GM12878 (cell line): Measurements from ENCODE around the gene HSPB8. TPM values are rescaled to one million over a fixed set of nuclear protein-coding genes. Genes with fewer than 3 reads are reported as not detected.

ENCODE experiments used
- ATAC-seq: fragments of 200-7000 bp; cut with Tn5 transposase; 3 replicates; pipeline ENCODE4 v1.9.1; 2020; ENCODE audit warnings: mild to moderate bottlenecking, moderate library complexity
- BruUV-seq: library from RNA; stranded (reverse); fragments of 400-500 nt; replicated peaks from 2 replicates; lab custom pipeline; 2021; lab: Mats Ljungman, UMichigan
- CTCF ChIA-PET: fragments of 300-600 bp; sonication (Branson Sonifier 250); formaldehyde crosslinking; extraction: SDS; loops from one replicate; lab custom pipeline; 2021; ENCODE audit warnings: inconsistent platforms; lab: Yijun Ruan, JAX
- POLR2A ChIA-PET: fragments of 350-600 bp; formaldehyde crosslinking; extraction: SDS; loops from one replicate; lab custom pipeline; 2021; ENCODE audit warnings: inconsistent platforms; lab: Charles Lee
- RAD21 ChIA-PET: fragments of 300-600 bp; sonication (Branson Sonifier 250); formaldehyde crosslinking; loops from one replicate; lab custom pipeline; 2023; ENCODE audit warnings: antibody characterized with exemption; ENCODE audit not compliant: unreplicated experiment; lab: Charles Lee
- SMC1A ChIA-PET: fragments of 300-600 bp; sonication (Branson Sonifier 250); formaldehyde crosslinking; loops from one replicate; lab custom pipeline; 2023; ENCODE audit not compliant: unreplicated experiment, uncharacterized antibody; lab: Charles Lee
- DNase-seq: peaks from one replicate; pipeline ENCODE4 v3.0.0-alpha.2; 2011; ENCODE audit warnings: low read depth, low spot score
- FAIRE-seq: peaks from 3 replicates; lab custom pipeline; 2011; peaks lifted over from hg19 to GRCh38; lab: Jason Lieb, UNC
- H2AFZ ChIP-seq: 2 replicates; pipeline ENCODE4 v1.6.0; 2011; ENCODE audit warnings: low read depth, low read length, control low read depth; ENCODE audit not compliant: control insufficient read depth
- H3K27ac ChIP-seq: 2 replicates; pipeline ENCODE4 v1.5.1; 2011; ENCODE audit warnings: control low read depth; ENCODE audit not compliant: control insufficient read depth, insufficient read depth
- H3K27me3 ChIP-seq, 2 experiments: replicated peaks in 1 of 2; 2 replicates each; pipeline versions ENCODE4 v1.6.0 to v1.6.1; 2011; ENCODE audit warnings: low read length in 1 of 2; ENCODE audit not compliant: control insufficient read depth in 2 of 2, insufficient read depth in 2 of 2
- H3K36me3 ChIP-seq, 2 experiments: 2 replicates each; pipeline ENCODE4 v1.5.1; 2011; ENCODE audit warnings: low read length in 1 of 2; ENCODE audit not compliant: control insufficient read depth in 2 of 2, insufficient read depth in 2 of 2
- H3K4me1 ChIP-seq: 2 replicates; pipeline ENCODE4 v1.6.1; 2011; ENCODE audit warnings: mild to moderate bottlenecking, low read length, moderate library complexity, mixed read lengths; ENCODE audit not compliant: control insufficient read depth, insufficient read depth
- H3K4me2 ChIP-seq: 2 replicates; pipeline ENCODE4 v1.6.0; 2011; ENCODE audit warnings: control low read depth; ENCODE audit not compliant: control insufficient read depth, insufficient read depth
- H3K4me3 ChIP-seq: fragments of 200-600 bp; sonication (generic); 2 replicates; pipeline ENCODE4 v1.5.1; 2016
- H3K79me2 ChIP-seq: 2 replicates; pipeline ENCODE4 v1.6.0; 2011; ENCODE audit warnings: low read length; ENCODE audit not compliant: control insufficient read depth, insufficient read depth
- H3K9ac ChIP-seq: 2 replicates; pipeline ENCODE4 v1.8.0; 2011; ENCODE audit warnings: low read length, control low read depth, mixed read lengths; ENCODE audit not compliant: control insufficient read depth, insufficient read depth
- H3K9me3 ChIP-seq: replicated peaks from 3 replicates; pipeline ENCODE4 v1.5.1; 2011; ENCODE audit warnings: mild to moderate bottlenecking, low read length; ENCODE audit not compliant: control insufficient read depth, insufficient read depth
- H4K20me1 ChIP-seq: 2 replicates; pipeline ENCODE4 v1.6.0; 2011; ENCODE audit not compliant: control insufficient read depth, insufficient read depth
- ASH2L ChIP-seq: fragments of 300-600, 200-600 bp; sonication (generic); IDR thresholded peaks from 2 replicates; pipeline ENCODE4 v1.6.1; 2017; ENCODE audit warnings: low read depth, mild to moderate bottlenecking, borderline replicate concordance
- CEBPB ChIP-seq, 2 experiments: fragments of 150-350 bp in 1 of 2; IDR thresholded peaks; 2 replicates each; pipeline ENCODE4 v1.6.1; 2012 to 2014; ENCODE audit warnings: low read depth in 2 of 2, low read length in 2 of 2, borderline replicate concordance in 1 of 2, inconsistent platforms in 1 of 2
- EED ChIP-seq: sonication (generic); IDR thresholded peaks from 2 replicates; pipeline ENCODE4 v1.6.1; 2016; ENCODE audit warnings: antibody characterized with exemption, low read depth
- HDGF ChIP-seq: fragments of 450-650 bp; IDR thresholded peaks from 2 replicates; pipeline ENCODE4 v1.6.1; 2016; ENCODE audit warnings: antibody characterized with exemption
- MEF2A ChIP-seq: IDR thresholded peaks from 2 replicates; pipeline ENCODE4 v1.6.1; 2011; ENCODE audit warnings: low read depth, mild to moderate bottlenecking, low read length, moderate library complexity; ENCODE audit not compliant: insufficient read depth
- MYC ChIP-seq: IDR thresholded peaks from 2 replicates; pipeline ENCODE4 v1.6.1; 2011; ENCODE audit warnings: mild to moderate bottlenecking, low read length, moderate library complexity, inconsistent platforms; ENCODE audit not compliant: insufficient read depth, insufficient replicate concordance, insufficient read length, severe bottlenecking
- RB1 ChIP-seq: fragments of 450-650 bp; formaldehyde crosslinking; IDR thresholded peaks from 2 replicates; pipeline ENCODE4 v1.6.1; 2017; ENCODE audit warnings: mild to moderate bottlenecking, borderline replicate concordance
- SMAD5 ChIP-seq: IDR thresholded peaks from 2 replicates; pipeline ENCODE4 v1.6.1; 2016; ENCODE audit warnings: antibody characterized with exemption, low read depth
- TAF1 ChIP-seq: IDR thresholded peaks from 2 replicates; pipeline ENCODE4 v1.6.1; 2011; ENCODE audit warnings: mild to moderate bottlenecking, low read depth, low read length, borderline replicate concordance
- TARDBP ChIP-seq: IDR thresholded peaks from 2 replicates; pipeline ENCODE4 v1.6.1; 2016; ENCODE audit warnings: borderline replicate concordance
- TCF7 ChIP-seq: IDR thresholded peaks from 2 replicates; pipeline ENCODE4 v1.6.1; 2014; ENCODE audit warnings: antibody characterized with exemption, borderline replicate concordance
- YY1 ChIP-seq: IDR thresholded peaks from 2 replicates; pipeline ENCODE4 v1.6.1; 2011; ENCODE audit warnings: low read depth, mild to moderate bottlenecking, low read length
- ZZZ3 ChIP-seq: IDR thresholded peaks from 2 replicates; pipeline ENCODE4 v1.6.1; 2011; ENCODE audit warnings: low read depth; ENCODE audit not compliant: control insufficient read depth, insufficient read length
- WGBS: methylation state at CpG from one replicate; pipeline ENCODE4 v1.1.6; 2016; ENCODE audit warnings: low lambda C conversion rate; ENCODE audit not compliant: insufficient replicate concordance, insufficient coverage; ENCODE audit errors: missing lambda C conversion rate; 5-methylcytosine and 5-hydroxymethylcytosine counted together
- in situ Hi-C: fragments of 300-500 bp; cut with MboI; formaldehyde crosslinking; loops from 9 replicates; pipeline ENCODE4 v1.14.3; 2018; ENCODE audit warnings: mixed read lengths
- intact Hi-C: fragments of 100-400 bp; cut with micrococcal nuclease; formaldehyde crosslinking; loops from one replicate; pipeline ENCODE4 v1.14.2; 2022; ENCODE audit not compliant: unreplicated experiment
- polyA plus RNA-seq, 11 experiments: library from polyadenylated mRNA; depleted of rRNA in 4 of 11; unstranded in 6 of 11; stranded (reverse) in 5 of 11; fragments of >200 nt; fragmentation: Nextera tagmentation in 4 of 11; fragmentation: Illumina TruSeq in 1 of 11; extraction: Ambion mirVana in 4 of 11; extraction: Trizol in 1 of 11; gene quantifications; 1 replicate in 1 of 11; 2 replicates in 10 of 11; pipeline versions ENCODE4 v1.2.1 to v1.2.3, GENCODE V29; 2011 to 2016; ENCODE audit warnings: inconsistent platforms in 2 of 11, missing spikeins in 2 of 11, low read depth in 1 of 11
- total RNA-seq, 4 experiments: library from RNA; depleted of rRNA in 3 of 4; stranded (reverse); fragments of >200 nt in 3 of 4; fragmentation: Illumina TruSeq in 1 of 4; extraction: Trizol in 1 of 4; gene quantifications; 2 replicates each; pipeline versions ENCODE4 v1.2.1 to v1.2.3, GENCODE V29; 2013 to 2021
- TF ChIP-seq, protein P1 (sequence below): IDR thresholded peaks from 2 replicates; pipeline ENCODE4 v1.6.1; 2012; ENCODE audit warnings: low read depth, low read length, improper control_type of control experiment
- TF ChIP-seq, protein P2 (sequence below): fragments of 450-650 bp; IDR thresholded peaks from 2 replicates; pipeline ENCODE4 v1.6.1; 2017; ENCODE audit warnings: low read depth, mild to moderate bottlenecking, moderate library complexity
- TF ChIP-seq, protein P3 (sequence below): fragments of 450-650 bp; formaldehyde crosslinking; IDR thresholded peaks from 2 replicates; pipeline ENCODE4 v1.4.0; 2020; ENCODE audit warnings: mild to moderate bottlenecking, moderate library complexity

HSPB8 gene
- total and polyA plus RNA-seq, 10 of the 15 experiments (the other 5 are each of a cell fraction or from before 2014, with no cell fraction given): 0.10 TPM; not detected in 9

DNA sequence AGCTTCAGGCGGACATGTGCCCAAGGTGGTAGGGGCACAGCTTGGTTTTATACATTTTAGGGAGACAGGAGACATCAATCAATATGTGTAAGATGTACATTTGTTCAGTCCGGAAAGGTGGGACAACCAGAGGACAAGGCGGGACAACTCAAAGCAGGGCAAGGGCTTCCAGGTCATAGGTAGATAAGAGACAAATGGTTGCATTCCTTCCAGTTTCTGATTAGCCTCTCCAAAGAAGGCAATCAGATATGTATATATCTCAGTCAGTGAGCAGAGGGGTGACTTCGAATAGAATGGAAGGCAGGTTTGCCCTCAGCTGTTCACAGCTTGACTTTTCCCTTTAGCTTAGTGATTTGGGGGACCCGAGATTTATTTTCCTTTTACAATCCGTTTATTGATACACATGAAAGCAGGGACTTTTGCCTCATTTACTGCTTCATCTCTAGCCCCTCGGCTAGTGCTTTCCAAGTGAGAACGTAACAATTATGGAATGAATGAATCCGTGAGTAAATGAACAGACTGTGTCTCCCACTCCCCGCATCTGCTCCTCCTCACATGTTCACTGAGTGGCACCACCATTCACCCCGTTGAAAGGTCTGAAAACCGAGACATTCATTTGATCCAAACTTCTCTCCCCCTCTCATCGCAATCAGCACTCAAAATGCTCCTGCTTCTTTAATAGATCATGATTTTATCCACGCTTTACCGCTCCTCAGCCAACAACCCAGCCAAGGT is 6.9 kb upstream of the HSPB8 start (continued):
- no peak for TF ChIP-seq RB1
- no peak for TF ChIP-seq HDGF
- no peak for TF ChIP-seq YY1
- TF ChIP-seq, protein P1, sequence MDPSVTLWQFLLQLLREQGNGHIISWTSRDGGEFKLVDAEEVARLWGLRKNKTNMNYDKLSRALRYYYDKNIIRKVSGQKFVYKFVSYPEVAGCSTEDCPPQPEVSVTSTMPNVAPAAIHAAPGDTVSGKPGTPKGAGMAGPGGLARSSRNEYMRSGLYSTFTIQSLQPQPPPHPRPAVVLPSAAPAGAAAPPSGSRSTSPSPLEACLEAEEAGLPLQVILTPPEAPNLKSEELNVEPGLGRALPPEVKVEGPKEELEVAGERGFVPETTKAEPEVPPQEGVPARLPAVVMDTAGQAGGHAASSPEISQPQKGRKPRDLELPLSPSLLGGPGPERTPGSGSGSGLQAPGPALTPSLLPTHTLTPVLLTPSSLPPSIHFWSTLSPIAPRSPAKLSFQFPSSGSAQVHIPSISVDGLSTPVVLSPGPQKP: no peak

DNA sequence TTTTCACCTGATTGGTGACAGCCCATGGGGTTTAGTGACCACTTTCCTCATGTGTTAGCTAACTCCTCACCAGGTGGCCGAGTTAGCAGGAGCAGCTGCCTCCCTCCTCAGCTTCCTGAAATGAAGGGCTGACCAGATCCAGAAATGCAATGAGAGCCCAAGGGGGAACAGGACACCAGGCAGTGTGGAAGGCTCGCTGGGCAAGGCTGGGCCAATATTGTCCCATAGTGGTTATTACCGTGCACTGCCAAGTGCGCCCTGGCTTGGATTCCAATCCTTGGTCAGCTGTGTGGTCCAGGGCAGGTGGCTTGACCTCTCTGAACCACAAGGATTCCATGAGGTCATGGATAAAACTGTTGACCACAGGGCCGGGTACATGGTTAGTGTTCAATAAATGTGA is 3.6 kb upstream of the HSPB8 start:
- ChIA-PET CTCF (no interaction called here), RAD21 (no interaction called here), POLR2A (no interaction called here), SMC1A (no interaction called here)
- Histone ChIP-seq H3K36me3 (no peaks in the 10 kb centered on the region), H4K20me1 (no peaks in the 10 kb centered on the region), H2AFZ (no peak overlapping the region), H3K27ac (no peak overlapping the region), H3K4me3 (no peak overlapping the region), H3K79me2 (no peaks in the 10 kb centered on the region), H3K4me1 (no peaks in the 10 kb centered on the region), H3K4me2 (no peak overlapping the region), H3K27me3 (peaks cover 0 to 3% of the 10 kb centered on the region in 2 experiments; a peak in 1 of 4 replicates), H3K9me3 (no peaks in the 10 kb centered on the region), H3K9ac (no peak overlapping the region)
- intact Hi-C loops (no loop called here), in situ Hi-C loops (no loop called here)
- FAIRE-seq: no peak
- WGBS: 21% methylated on average over 5 of the region's 5 CpGs
- DNase-seq: no peak
- BruUV-seq: no TSS peak
- ATAC-seq: no peak
- no peak for TF ChIP-seq TCF7
- TF ChIP-seq, protein P2, sequence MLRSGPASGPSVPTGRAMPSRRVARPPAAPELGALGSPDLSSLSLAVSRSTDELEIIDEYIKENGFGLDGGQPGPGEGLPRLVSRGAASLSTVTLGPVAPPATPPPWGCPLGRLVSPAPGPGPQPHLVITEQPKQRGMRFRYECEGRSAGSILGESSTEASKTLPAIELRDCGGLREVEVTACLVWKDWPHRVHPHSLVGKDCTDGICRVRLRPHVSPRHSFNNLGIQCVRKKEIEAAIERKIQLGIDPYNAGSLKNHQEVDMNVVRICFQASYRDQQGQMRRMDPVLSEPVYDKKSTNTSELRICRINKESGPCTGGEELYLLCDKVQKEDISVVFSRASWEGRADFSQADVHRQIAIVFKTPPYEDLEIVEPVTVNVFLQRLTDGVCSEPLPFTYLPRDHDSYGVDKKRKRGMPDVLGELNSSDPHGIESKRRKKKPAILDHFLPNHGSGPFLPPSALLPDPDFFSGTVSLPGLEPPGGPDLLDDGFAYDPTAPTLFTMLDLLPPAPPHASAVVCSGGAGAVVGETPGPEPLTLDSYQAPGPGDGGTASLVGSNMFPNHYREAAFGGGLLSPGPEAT: no peak
- no peak for TF ChIP-seq MYC
- no peak for TF ChIP-seq ZZZ3
- no peak for TF ChIP-seq EED
- TF ChIP-seq CEBPB (IDR thresholded peaks at IDR 0.05; ENCODE audit: borderline replicate concordance in 1 of 2, low read depth in 2 of 2, low read length in 2 of 2): no peak
- no peak for TF ChIP-seq ASH2L
- no peak for TF ChIP-seq MEF2A
- TF ChIP-seq, protein P3, sequence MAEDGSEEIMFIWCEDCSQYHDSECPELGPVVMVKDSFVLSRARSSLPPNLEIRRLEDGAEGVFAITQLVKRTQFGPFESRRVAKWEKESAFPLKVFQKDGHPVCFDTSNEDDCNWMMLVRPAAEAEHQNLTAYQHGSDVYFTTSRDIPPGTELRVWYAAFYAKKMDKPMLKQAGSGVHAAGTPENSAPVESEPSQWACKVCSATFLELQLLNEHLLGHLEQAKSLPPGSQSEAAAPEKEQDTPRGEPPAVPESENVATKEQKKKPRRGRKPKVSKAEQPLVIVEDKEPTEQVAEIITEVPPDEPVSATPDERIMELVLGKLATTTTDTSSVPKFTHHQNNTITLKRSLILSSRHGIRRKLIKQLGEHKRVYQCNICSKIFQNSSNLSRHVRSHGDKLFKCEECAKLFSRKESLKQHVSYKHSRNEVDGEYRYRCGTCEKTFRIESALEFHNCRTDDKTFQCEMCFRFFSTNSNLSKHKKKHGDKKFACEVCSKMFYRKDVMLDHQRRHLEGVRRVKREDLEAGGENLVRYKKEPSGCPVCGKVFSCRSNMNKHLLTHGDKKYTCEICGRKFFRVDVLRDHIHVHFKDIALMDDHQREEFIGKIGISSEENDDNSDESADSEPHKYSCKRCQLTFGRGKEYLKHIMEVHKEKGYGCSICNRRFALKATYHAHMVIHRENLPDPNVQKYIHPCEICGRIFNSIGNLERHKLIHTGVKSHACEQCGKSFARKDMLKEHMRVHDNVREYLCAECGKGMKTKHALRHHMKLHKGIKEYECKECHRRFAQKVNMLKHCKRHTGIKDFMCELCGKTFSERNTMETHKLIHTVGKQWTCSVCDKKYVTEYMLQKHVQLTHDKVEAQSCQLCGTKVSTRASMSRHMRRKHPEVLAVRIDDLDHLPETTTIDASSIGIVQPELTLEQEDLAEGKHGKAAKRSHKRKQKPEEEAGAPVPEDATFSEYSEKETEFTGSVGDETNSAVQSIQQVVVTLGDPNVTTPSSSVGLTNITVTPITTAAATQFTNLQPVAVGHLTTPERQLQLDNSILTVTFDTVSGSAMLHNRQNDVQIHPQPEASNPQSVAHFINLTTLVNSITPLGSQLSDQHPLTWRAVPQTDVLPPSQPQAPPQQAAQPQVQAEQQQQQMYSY: no peak
- TF ChIP-seq TARDBP: no peak
- TF ChIP-seq TAF1: no peak
- TF ChIP-seq SMAD5: no peak
